CD14-positive monocyte (primary cell): Measurements from ENCODE around the gene RABL6. TPM values are rescaled to one million over a fixed set of nuclear protein-coding genes. Genes with fewer than 3 reads are reported as not detected.

Source experiments
- DNase-seq, 3 donors: peaks; one replicate each; pipeline ENCODE4 v3.0.0-alpha.2; 2011 to 2022
- H2AFZ ChIP-seq: 2 replicates; pipeline ENCODE4 v1.6.0; 2012; ENCODE audit warnings: mild to moderate bottlenecking, low read depth, low read length, inconsistent platforms; ENCODE audit not compliant: insufficient read depth, poor library complexity, severe bottlenecking
- H3K27ac ChIP-seq, 2 donors: 1 replicate in 1 of 2; 2 replicates in 1 of 2; pipeline ENCODE4 v1.5.1; 2012 to 2013; ENCODE audit warnings: low read length in 2 of 2, control low read depth in 1 of 2, inconsistent platforms in 1 of 2, low read depth in 1 of 2, mild to moderate bottlenecking in 1 of 2
- H3K27me3 ChIP-seq, 2 donors: one replicate each; pipeline versions ENCODE4 v1.6.0 to v1.6.1; 2011 to 2013; ENCODE audit warnings: low read length in 2 of 2; ENCODE audit not compliant: control insufficient read depth in 2 of 2, insufficient read depth in 2 of 2
- H3K36me3 ChIP-seq, 2 donors: replicated peaks in 1 of 2; 1 replicate in 1 of 2; 2 replicates in 1 of 2; pipeline versions ENCODE4 v1.5.1 to v1.6.1; 2012 to 2013; ENCODE audit warnings: low read length in 2 of 2, control low read depth in 1 of 2, inconsistent platforms in 1 of 2, mild to moderate bottlenecking in 1 of 2; ENCODE audit not compliant: insufficient read depth in 2 of 2, control insufficient read depth in 1 of 2
- H3K4me1 ChIP-seq, 2 donors: 1 replicate in 1 of 2; 2 replicates in 1 of 2; pipeline versions ENCODE4 v1.5.1 to v1.6.1; 2012 to 2013; ENCODE audit warnings: low read length in 2 of 2, control low read depth in 1 of 2, inconsistent platforms in 1 of 2, mild to moderate bottlenecking in 1 of 2, moderate library complexity in 1 of 2; ENCODE audit not compliant: insufficient read depth in 2 of 2, control insufficient read depth in 1 of 2
- H3K4me2 ChIP-seq: replicated peaks from 2 replicates; pipeline ENCODE3; 2012; ENCODE audit warnings: low read length, moderate library complexity, mild to moderate bottlenecking; ENCODE audit not compliant: poor library complexity, severe bottlenecking; ENCODE audit errors: extremely low read depth
- H3K4me3 ChIP-seq, 3 experiments: fragments of 200-600 bp in 1 of 3; sonication (generic) in 1 of 3; replicated peaks in 1 of 3; 1 replicate in 2 of 3; 2 replicates in 1 of 3; pipeline ENCODE4 v1.5.1; 2011 to 2013; ENCODE audit warnings: low read length in 3 of 3, mild to moderate bottlenecking in 3 of 3, control low read depth in 2 of 3, low read depth in 2 of 3, inconsistent platforms in 1 of 3, moderate library complexity in 1 of 3
- H3K79me2 ChIP-seq: 2 replicates; pipeline ENCODE4 v1.6.0; 2012; ENCODE audit warnings: mild to moderate bottlenecking, control low read depth, inconsistent platforms, low read length, moderate library complexity; ENCODE audit not compliant: insufficient read depth
- H3K9ac ChIP-seq: 2 replicates; pipeline ENCODE4 v1.6.0; 2017; ENCODE audit warnings: low read length, mild to moderate bottlenecking; ENCODE audit not compliant: insufficient read depth, poor library complexity, severe bottlenecking
- H3K9me3 ChIP-seq, 2 donors: replicated peaks in 1 of 2; 1 replicate in 1 of 2; 2 replicates in 1 of 2; pipeline versions ENCODE4 v1.5.1 to v1.6.1; 2012 to 2013; ENCODE audit warnings: low read length in 2 of 2, control low read depth in 1 of 2; ENCODE audit not compliant: control insufficient read depth in 1 of 2, insufficient read depth in 1 of 2
- H4K20me1 ChIP-seq: 2 replicates; pipeline ENCODE4 v1.6.0; 2012; ENCODE audit warnings: mild to moderate bottlenecking, low read length, control low read depth, moderate library complexity; ENCODE audit not compliant: insufficient read depth
- H3K27ac Mint-ChIP-seq, 7 donors: one replicate each; pipeline ENCODE4 v1.8.0; 2020; ENCODE audit warnings: mild to moderate bottlenecking in 7 of 7, mixed read lengths in 7 of 7, moderate library complexity in 6 of 7, inconsistent platforms in 2 of 7
- H3K27me3 Mint-ChIP-seq, 3 donors: one replicate each; pipeline ENCODE4 v1.8.0; 2021 to 2022; ENCODE audit warnings: low read depth in 3 of 3, mild to moderate bottlenecking in 3 of 3, mixed read lengths in 3 of 3, moderate library complexity in 3 of 3, inconsistent platforms in 1 of 3
- H3K36me3 Mint-ChIP-seq, 2 donors: one replicate each; pipeline ENCODE4 v1.8.0; 2020; ENCODE audit warnings: mixed read lengths in 2 of 2, inconsistent platforms in 1 of 2, mild to moderate bottlenecking in 1 of 2
- H3K4me1 Mint-ChIP-seq: one replicate; pipeline ENCODE4 v1.8.0; 2020; ENCODE audit warnings: mild to moderate bottlenecking, mixed read lengths
- H3K4me3 Mint-ChIP-seq, 2 donors: one replicate each; pipeline ENCODE4 v1.8.0; 2020; ENCODE audit warnings: mild to moderate bottlenecking in 2 of 2, mixed read lengths in 2 of 2, moderate library complexity in 1 of 2
- H3K9me3 Mint-ChIP-seq, 7 donors: one replicate each; pipeline ENCODE4 v1.8.0; 2020 to 2022; ENCODE audit warnings: mixed read lengths in 7 of 7, mild to moderate bottlenecking in 6 of 7, moderate library complexity in 6 of 7, inconsistent platforms in 2 of 7
- WGBS: methylation state at CpG from one replicate; pipeline ENCODE4 v1.1.5; 2013; ENCODE audit warnings: missing lambda C conversion rate; ENCODE audit not compliant: insufficient coverage; 5-methylcytosine and 5-hydroxymethylcytosine counted together
- intact Hi-C, 2 donors: fragments of 100-400 bp; cut with micrococcal nuclease; formaldehyde crosslinking; loops; one replicate each; pipeline versions ENCODE4 v1.15.0 to v1.15.1; 2023
- polyA plus RNA-seq, 3 donors: library from polyadenylated mRNA; depleted of rRNA in 1 of 3; unstranded in 2 of 3; stranded (reverse) in 1 of 3; fragments of 300-500 nt in 2 of 3; fragments of >200 nt in 1 of 3; fragmentation: Illumina TruSeq in 2 of 3; gene quantifications; 1 replicate in 2 of 3; 2 replicates in 1 of 3; pipeline ENCODE4 v1.2.3, GENCODE V29; 2012 to 2021
- TF ChIP-seq, protein P1 (sequence below): fragments of 200-600 bp; IDR thresholded peaks from one replicate; pipeline ENCODE4 v1.8.0; 2022; ENCODE audit warnings: antibody characterized with exemption, mild to moderate bottlenecking

Gene RABL6
- polyA plus RNA-seq, 3 donors, result 6.7 to 30.9 (median 8.1) TPM

DNA sequence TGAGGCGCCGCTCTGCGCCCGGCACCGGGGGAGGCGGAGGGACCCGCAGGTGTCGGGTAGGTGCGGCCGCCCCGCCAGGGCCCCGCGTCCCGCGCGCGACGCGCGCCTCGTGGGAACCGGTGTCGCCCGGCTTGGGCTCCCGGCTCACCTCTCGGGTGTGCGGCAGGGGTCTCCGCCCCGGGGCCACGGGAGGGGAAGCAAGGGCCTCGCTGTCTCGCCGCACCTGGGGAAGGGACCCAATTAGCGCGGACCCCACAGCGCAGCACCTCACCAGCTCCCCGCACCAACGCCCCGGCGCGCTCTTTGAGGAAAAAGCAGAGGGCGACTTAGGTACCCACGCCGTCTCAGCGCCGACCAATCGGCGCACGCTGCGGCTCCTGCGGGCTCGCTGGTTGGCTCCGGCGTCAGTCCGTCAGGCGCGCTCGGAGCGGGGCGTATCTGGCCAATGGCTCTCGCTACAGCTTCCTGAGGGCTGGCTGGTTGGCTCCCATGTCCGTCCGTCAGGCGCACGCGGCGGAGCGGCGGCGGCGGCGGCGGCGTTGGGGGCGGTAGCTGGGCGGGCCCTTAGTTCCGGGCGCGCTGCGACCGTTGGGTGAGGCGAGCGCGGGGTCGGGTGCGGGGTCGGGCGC is 78.3 kb downstream of the RABL6 start, which contains the start of gene TRAF2:
TRAF2 (plus strand) TSS at position 567 of the 629 bp plus-strand sequence. CDS start 12,225 bp downstream, outside the sequence.
- Histone ChIP-seq H3K4me2 (peak within 1 kb of the TSS; percentile 95), H3K27ac (peak within 1 kb of the TSS in 1 of 2 donors; percentile 82), H3K27me3 (no peaks in the 10 kb centered on the region), H3K4me1 (peaks cover 31 to 39% of the 10 kb centered on the region in 2 donors), H3K79me2 (peaks cover 45% of the 10 kb centered on the region), H4K20me1 (peaks cover 20% of the 10 kb centered on the region), H3K9ac (peak within 1 kb of the TSS; percentile 83), H3K4me3 (peak within 1 kb of the TSS; percentile 74 to 85 (median 80)), H3K36me3 (peaks cover 0 to 11% of the 10 kb centered on the region in 2 donors), H2AFZ (peak within 1 kb of the TSS; percentile 93), H3K9me3 (no peaks in the 10 kb centered on the region)
- TF ChIP-seq, protein P1, sequence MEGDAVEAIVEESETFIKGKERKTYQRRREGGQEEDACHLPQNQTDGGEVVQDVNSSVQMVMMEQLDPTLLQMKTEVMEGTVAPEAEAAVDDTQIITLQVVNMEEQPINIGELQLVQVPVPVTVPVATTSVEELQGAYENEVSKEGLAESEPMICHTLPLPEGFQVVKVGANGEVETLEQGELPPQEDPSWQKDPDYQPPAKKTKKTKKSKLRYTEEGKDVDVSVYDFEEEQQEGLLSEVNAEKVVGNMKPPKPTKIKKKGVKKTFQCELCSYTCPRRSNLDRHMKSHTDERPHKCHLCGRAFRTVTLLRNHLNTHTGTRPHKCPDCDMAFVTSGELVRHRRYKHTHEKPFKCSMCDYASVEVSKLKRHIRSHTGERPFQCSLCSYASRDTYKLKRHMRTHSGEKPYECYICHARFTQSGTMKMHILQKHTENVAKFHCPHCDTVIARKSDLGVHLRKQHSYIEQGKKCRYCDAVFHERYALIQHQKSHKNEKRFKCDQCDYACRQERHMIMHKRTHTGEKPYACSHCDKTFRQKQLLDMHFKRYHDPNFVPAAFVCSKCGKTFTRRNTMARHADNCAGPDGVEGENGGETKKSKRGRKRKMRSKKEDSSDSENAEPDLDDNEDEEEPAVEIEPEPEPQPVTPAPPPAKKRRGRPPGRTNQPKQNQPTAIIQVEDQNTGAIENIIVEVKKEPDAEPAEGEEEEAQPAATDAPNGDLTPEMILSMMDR, result no peak
- Mint-ChIP-seq H3K4me3 (peak within 1 kb of the TSS; percentile 86 to 91), H3K27me3 (peaks cover 2% of the 10 kb centered on the region in 3 donors), H3K4me1 (peaks cover 37% of the 10 kb centered on the region), H3K36me3 (peaks cover 3 to 17% of the 10 kb centered on the region in 2 donors), H3K9me3 (peaks cover 0 to 1% (median 0%) of the 10 kb centered on the region in 7 donors), H3K27ac (peak within 1 kb of the TSS; percentile 24 to 82 (median 63))
- intact Hi-C loops, result loop anchor here (2.0 to 5.0 kb wide), 4 partner anchors 19 to 59 kb away; partner anchors contain the start of genes EDF1 (in 2 of the 2), PHPT1 (in 2 of the 2), C8G (in 1 of the 2) and FBXW5 (in 1 of the 2)
- WGBS, result under 1% methylated on average over 76 of the region's 88 CpGs
- DNase-seq, result peak; percentile 98 to 99 (median 98)

DNA sequence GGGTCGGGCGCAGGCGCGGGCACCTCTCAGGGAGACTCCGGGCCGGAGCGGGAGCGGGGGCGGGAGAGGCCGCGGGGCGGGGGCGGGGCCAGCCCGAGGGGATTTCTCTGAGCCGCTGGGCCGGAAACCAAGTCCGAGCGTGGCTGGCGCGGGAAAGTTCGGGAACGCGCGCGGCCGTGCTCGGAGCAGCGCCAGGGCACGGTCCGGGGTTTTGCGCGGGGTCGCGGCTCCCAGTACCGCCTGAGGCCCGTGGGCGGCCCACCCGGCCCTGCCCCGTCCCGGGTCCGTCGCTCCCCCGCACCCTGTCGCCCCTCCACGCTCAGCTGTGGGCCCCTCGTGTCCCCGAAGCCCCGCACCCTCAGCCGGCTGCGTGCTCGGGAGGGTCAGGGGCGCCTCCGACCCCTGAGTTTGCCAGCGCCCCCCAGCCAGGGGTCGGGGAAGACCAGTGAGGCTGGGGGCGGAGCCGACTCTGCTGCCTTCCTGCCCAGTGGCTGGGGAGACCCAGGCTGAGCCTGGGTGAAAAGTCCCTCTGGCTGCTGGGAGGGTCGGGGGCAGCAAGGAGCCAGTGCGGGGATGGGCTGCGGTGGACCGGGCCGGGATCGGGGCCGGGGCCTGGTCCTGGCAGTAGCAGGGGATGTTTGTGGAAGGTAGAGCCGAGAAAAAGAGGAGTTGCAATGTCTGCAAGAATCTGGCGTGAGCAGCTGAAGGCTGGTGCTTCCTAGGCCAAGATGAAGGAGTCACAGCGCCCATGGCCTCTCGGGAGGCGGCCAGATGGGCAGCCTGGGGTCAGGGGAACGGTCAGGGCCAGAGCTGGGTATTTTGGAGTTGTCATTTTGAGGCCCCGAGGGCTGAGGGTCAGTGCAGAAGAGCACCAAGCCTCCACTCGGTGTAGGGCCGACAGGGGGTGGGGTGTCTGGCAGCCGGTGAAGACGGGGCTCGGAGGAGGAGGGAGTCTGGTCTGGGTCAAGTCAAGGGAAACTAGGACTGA is 79.2 kb downstream of the RABL6 start:
- peak overlapping the region in 1 of 2 donors; percentile 82 for H3K27ac ChIP-seq
- peak overlapping the region; percentile 95 for H3K4me2 ChIP-seq
- H4K20me1 ChIP-seq, result peaks cover 20% of the 10 kb centered on the region
- peaks cover 25 to 32% of the 10 kb centered on the region in 2 donors for H3K4me1 ChIP-seq
- H3K27me3 ChIP-seq, result no peaks in the 10 kb centered on the region
- peak; percentile 41 to 78 (median 51) for DNase-seq
- Mint-ChIP-seq H3K4me3 (peak overlapping the region; percentile 86 to 91), H3K27ac (peak overlapping the region; percentile 24 to 82 (median 63)), H3K27me3 (peaks cover 0 to 2% (median 2%) of the 10 kb centered on the region in 3 donors), H3K4me1 (peaks cover 31% of the 10 kb centered on the region), H3K36me3 (peaks cover 3 to 17% of the 10 kb centered on the region in 2 donors), H3K9me3 (no peaks in the 10 kb centered on the region)
- no peaks in the 10 kb centered on the region for H3K9me3 ChIP-seq
- WGBS, result 1% methylated on average over 75 of the region's 76 CpGs
- intact Hi-C loops, result loop anchor here (2.0 to 5.0 kb wide), 4 partner anchors 20 to 58 kb away; partner anchors contain the start of genes EDF1 (in 2 of the 2), PHPT1 (in 2 of the 2), C8G (in 1 of the 2) and FBXW5 (in 1 of the 2)
- peak overlapping the region; percentile 83 for H3K9ac ChIP-seq
- H3K4me3 ChIP-seq, result peak overlapping the region; percentile 74 to 85 (median 80)
- peaks cover 53% of the 10 kb centered on the region for H3K79me2 ChIP-seq
- peaks cover 0 to 11% of the 10 kb centered on the region in 2 donors for H3K36me3 ChIP-seq
- TF ChIP-seq, protein P1, result no peak
- peak overlapping the region; percentile 77 for H2AFZ ChIP-seq
